HepG2 (cell line): ENCODE measurements around the gene TMEM270. TPM values are rescaled to one million over a fixed set of nuclear protein-coding genes. Genes with fewer than 3 reads are reported as not detected.

Source experiments
- ATAC-seq: fragments of 200-7000 bp; cut with Tn5 transposase; 3 replicates; pipeline ENCODE4 v1.9.1; 2020; ENCODE audit warnings: mild to moderate bottlenecking, moderate library complexity
- BruUV-seq: library from RNA; stranded (reverse); fragments of 400-500 nt; replicated peaks from 2 replicates; lab custom pipeline; 2021; lab: Mats Ljungman, UMichigan
- CTCF ChIA-PET: fragments of 300-600 bp; formaldehyde crosslinking; extraction: SDS; loops from one replicate; lab custom pipeline; 2021; ENCODE audit warnings: low total read pairs, inconsistent platforms, low intra/inter-chr PET ratio; lab: Yijun Ruan, JAX
- POLR2A ChIA-PET: fragments of 350-600 bp; sonication (Branson Sonifier 250); formaldehyde crosslinking; loops from one replicate; lab custom pipeline; 2020; ENCODE audit warnings: antibody characterized with exemption, inconsistent platforms; lab: Yijun Ruan, JAX
- DNase-seq: peaks from one replicate; pipeline ENCODE4 v3.0.0-alpha.2; 2015; ENCODE audit warnings: low spot score
- FAIRE-seq: peaks from 3 replicates; lab custom pipeline; 2011; peaks lifted over from hg19 to GRCh38; lab: Jason Lieb, UNC
- H2AFZ ChIP-seq: one replicate; pipeline ENCODE4 v1.6.1; 2011; ENCODE audit warnings: low read length, inconsistent platforms
- H3K27ac ChIP-seq: fragments of 300-600 bp; 3 replicates; pipeline ENCODE4 v1.8.0; 2011; ENCODE audit warnings: mixed run types, mild to moderate bottlenecking, mixed read lengths, low read length, inconsistent platforms; ENCODE audit not compliant: insufficient read depth; ENCODE audit errors: extremely low read length
- H3K27me3 ChIP-seq, 2 experiments: fragments of 200-600 bp in 1 of 2; 2 replicates in 1 of 2; 3 replicates in 1 of 2; pipeline versions ENCODE4 v1.6.0 to v1.8.0; 2011; ENCODE audit warnings: low read length in 2 of 2, mild to moderate bottlenecking in 2 of 2, moderate library complexity in 2 of 2, inconsistent platforms in 1 of 2; ENCODE audit not compliant: insufficient read depth in 2 of 2, control insufficient read depth in 1 of 2
- H3K36me3 ChIP-seq, 2 experiments: fragments of 200-600 bp in 1 of 2; replicated peaks in 1 of 2; 2 replicates in 1 of 2; 3 replicates in 1 of 2; pipeline versions ENCODE4 v1.5.1 to v1.8.0; 2011; ENCODE audit warnings: low read length in 2 of 2, inconsistent platforms in 1 of 2; ENCODE audit not compliant: insufficient read depth in 2 of 2, control insufficient read depth in 1 of 2
- H3K4me1 ChIP-seq: 2 replicates; pipeline ENCODE4 v1.5.1; 2012; ENCODE audit warnings: low read length, inconsistent platforms; ENCODE audit not compliant: insufficient read depth
- H3K4me2 ChIP-seq: 2 replicates; pipeline ENCODE4 v1.6.0; 2011; ENCODE audit warnings: low read depth, low read length, inconsistent platforms
- H3K4me3 ChIP-seq, 3 experiments: fragments of 200-600 bp in 1 of 3; sonication (generic), shearing (Covaris generic) in 1 of 3; replicated peaks in 1 of 3; 2 replicates each; pipeline ENCODE4 v1.5.1; 2011 to 2016; ENCODE audit warnings: low read length in 3 of 3, inconsistent platforms in 2 of 3, low read depth in 2 of 3, mild to moderate bottlenecking in 2 of 3, control low read depth in 1 of 3, mixed read lengths in 1 of 3; ENCODE audit not compliant: insufficient read depth in 1 of 3
- H3K79me2 ChIP-seq: one replicate; pipeline ENCODE4 v1.6.1; 2011; ENCODE audit warnings: low read length, inconsistent platforms; ENCODE audit not compliant: insufficient read depth
- H3K9ac ChIP-seq: 2 replicates; pipeline ENCODE4 v1.6.0; 2011; ENCODE audit warnings: mild to moderate bottlenecking, low read depth, low read length, inconsistent platforms; ENCODE audit not compliant: insufficient read depth
- H3K9me3 ChIP-seq: 2 replicates; pipeline ENCODE4 v1.5.1; 2012; ENCODE audit warnings: mild to moderate bottlenecking, low read length
- H4K20me1 ChIP-seq: 2 replicates; pipeline ENCODE4 v1.6.0; 2011; ENCODE audit warnings: inconsistent platforms, mild to moderate bottlenecking, low read length, moderate library complexity; ENCODE audit not compliant: insufficient read depth
- MNT ChIP-seq: fragments of 450-650 bp; IDR thresholded peaks from 2 replicates; pipeline ENCODE4 v1.6.1; 2016
- NFYB ChIP-seq: sonication (generic); formaldehyde crosslinking; IDR thresholded peaks from 2 replicates; pipeline ENCODE4 v1.4.0; 2020; ENCODE audit warnings: missing genetic modification reagents
- RCOR2 ChIP-seq: IDR thresholded peaks from 2 replicates; pipeline ENCODE4 v1.6.1; 2016; ENCODE audit warnings: missing biosample characterization, missing genetic modification reagents
- WGBS: methylation state at CpG from one replicate; pipeline ENCODE4 v1.1.6; 2017; ENCODE audit warnings: low lambda C conversion rate; 5-methylcytosine and 5-hydroxymethylcytosine counted together
- in situ Hi-C: cut with HindIII; loops from 2 replicates; pipeline ENCODE4 v1.10.0; 2017; ENCODE audit warnings: low pct_unique_long_range_greater_than_20kb; ENCODE audit not compliant: extremely low pct_ligation_motif_present
- intact Hi-C: fragments of 100-400 bp; cut with micrococcal nuclease; formaldehyde crosslinking; loops from one replicate; pipeline ENCODE4 v1.10.0; 2022; ENCODE audit not compliant: unreplicated experiment
- polyA plus RNA-seq, 8 experiments: library from polyadenylated mRNA; depleted of rRNA in 3 of 8; stranded (reverse) in 7 of 8; unstranded in 1 of 8; fragments of >200 nt; fragmentation: Illumina TruSeq in 4 of 8; extraction: Trizol in 4 of 8; gene quantifications; 2 replicates each; pipeline versions ENCODE4 v1.2.1 to v1.2.3, GENCODE V29; 2011 to 2016; ENCODE audit warnings: low read depth in 4 of 8, missing spikeins in 1 of 8, mixed read lengths in 1 of 8; ENCODE audit not compliant: insufficient read depth in 1 of 8
- total RNA-seq, 5 experiments: library from RNA; depleted of rRNA; stranded (reverse); fragments of >200 nt; fragmentation: Illumina TruSeq; extraction: Trizol; gene quantifications; 2 replicates each; pipeline ENCODE4 v1.2.3, GENCODE V29; 2016; ENCODE audit warnings: low read depth in 1 of 5
- TF ChIP-seq, protein P1 (sequence below): sonication (generic); formaldehyde crosslinking; IDR thresholded peaks from 2 replicates; pipeline ENCODE4 v1.4.0; 2020; ENCODE audit warnings: mild to moderate bottlenecking, missing genetic modification reagents

TMEM270 gene
- total and polyA plus RNA-seq, 2 of the 13 experiments (the other 11 are each of a cell fraction or from before 2014, with no cell fraction given): not detected

DNA sequence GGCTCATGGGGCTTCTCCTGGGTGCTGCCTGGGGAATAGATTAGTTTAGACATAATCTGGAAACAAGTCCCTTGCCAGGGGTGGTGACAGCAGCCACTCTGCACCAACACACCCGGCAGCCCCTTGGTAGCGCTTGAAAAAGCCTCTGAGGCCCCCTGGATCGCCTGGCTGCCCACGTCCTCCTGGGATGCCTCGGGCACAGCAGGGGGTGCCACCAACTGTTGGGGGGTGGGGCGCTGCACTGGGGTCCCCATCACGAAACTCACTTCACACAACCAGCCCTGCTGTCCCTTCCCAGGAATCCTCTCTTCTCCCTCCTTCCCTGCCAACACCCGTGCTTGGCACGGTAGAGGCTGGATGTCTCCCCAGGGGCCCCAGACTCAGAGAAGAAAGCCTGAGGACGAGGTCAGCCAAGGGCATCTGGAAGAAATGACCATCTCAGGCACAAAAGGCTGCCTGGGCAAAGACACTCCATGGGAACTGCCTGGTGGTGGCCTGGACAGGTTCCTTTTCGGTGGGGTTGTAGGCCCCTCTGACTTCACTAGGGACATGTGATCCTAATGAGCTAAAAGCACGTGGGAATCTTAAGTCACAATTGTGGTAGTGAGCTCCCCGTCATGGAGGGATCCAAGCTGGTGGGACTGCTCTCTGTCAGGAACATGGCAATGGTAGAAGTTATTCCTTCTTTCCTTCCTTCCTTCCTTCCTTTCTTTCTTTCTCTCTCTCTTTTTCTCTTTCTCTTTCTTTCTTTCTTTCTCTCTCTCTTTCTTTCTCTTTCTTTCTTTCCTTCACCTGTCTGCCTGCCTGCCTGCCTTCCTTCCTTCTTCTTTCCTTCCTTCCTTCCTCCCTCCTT is 11.3 kb downstream of the TMEM270 start:
- no peak for ATAC-seq
- POLR2A ChIA-PET: interaction anchor here (2.5 kb wide), 1 partner anchor 8 kb away, joined by 25 read pairs; no protein-coding TSS in a partner anchor

More for the DNA sequence above, 11.3 kb downstream of the TMEM270 start:
- no peaks in the 10 kb centered on the region for H3K36me3 ChIP-seq
- peak overlapping the region; percentile 68 for H3K4me2 ChIP-seq
- H3K27me3 ChIP-seq: peaks cover 3% of the 10 kb centered on the region in 2 experiments; a peak in 2 of 5 replicates
- H4K20me1 ChIP-seq: no peaks in the 10 kb centered on the region
- WGBS: 51% methylated on average over 10 of the region's 13 CpGs
- H3K9me3 ChIP-seq: no peaks in the 10 kb centered on the region
- H3K4me1 ChIP-seq: peaks cover 49% of the 10 kb centered on the region
- in situ Hi-C loops (loop anchor here (5.0 kb wide), 1 partner anchor 150 kb away; no protein-coding TSS in a partner anchor), intact Hi-C loops (no loop called here)
- peak overlapping the region in 1 of 3 experiments; percentile 63; a peak in 1 of 6 replicates for H3K4me3 ChIP-seq
- no peak overlapping the region for H3K27ac ChIP-seq
- TF ChIP-seq RCOR2: no peak
- 0 out of 2 replicates have a peak, but pooled peaks have one; percentile 32 for TF ChIP-seq MNT
- TF ChIP-seq, protein P1, sequence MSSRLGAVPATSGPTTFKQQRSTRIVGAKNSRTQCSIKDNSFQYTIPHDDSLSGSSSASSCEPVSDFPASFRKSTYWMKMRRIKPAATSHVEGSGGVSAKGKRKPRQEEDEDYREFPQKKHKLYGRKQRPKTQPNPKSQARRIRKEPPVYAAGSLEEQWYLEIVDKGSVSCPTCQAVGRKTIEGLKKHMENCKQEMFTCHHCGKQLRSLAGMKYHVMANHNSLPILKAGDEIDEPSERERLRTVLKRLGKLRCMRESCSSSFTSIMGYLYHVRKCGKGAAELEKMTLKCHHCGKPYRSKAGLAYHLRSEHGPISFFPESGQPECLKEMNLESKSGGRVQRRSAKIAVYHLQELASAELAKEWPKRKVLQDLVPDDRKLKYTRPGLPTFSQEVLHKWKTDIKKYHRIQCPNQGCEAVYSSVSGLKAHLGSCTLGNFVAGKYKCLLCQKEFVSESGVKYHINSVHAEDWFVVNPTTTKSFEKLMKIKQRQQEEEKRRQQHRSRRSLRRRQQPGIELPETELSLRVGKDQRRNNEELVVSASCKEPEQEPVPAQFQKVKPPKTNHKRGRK: peak; percentile 86; the same call in 1 of the 2 replicates
- TF ChIP-seq NFYB (CRISPR knock-in tag): no peak
- BruUV-seq: no TSS peak
- CTCF ChIA-PET: no interaction called here
- no peak for DNase-seq
- H3K79me2 ChIP-seq: no peaks in the 10 kb centered on the region
- FAIRE-seq: no peak
- H2AFZ ChIP-seq: no peak overlapping the region
- H3K9ac ChIP-seq: no peak overlapping the region
